Gastroesophageal sphincter (tissue), 3 donors: ENCODE measurements around the gene RANBP17.

Experiments used
- CTCF ChIP-seq, 4 experiments: fragments of 200-600 bp in 2 of 4; fragments of 450-650 bp in 2 of 4; sonication (generic) in 1 of 4; IDR thresholded peaks; one replicate each; pipeline ENCODE4 v1.5.1; 2017 to 2019; ENCODE audit warnings: antibody characterized with exemption in 4 of 4, mild to moderate bottlenecking in 2 of 4, moderate library complexity in 2 of 4
- EP300 ChIP-seq: sonication (generic); formaldehyde crosslinking; IDR thresholded peaks from one replicate; pipeline ENCODE4 v1.6.1; 2017; ENCODE audit warnings: antibody characterized with exemption, mild to moderate bottlenecking

GRCh38 chr5:171121638-171122037 is 259.8 kb downstream of the RANBP17 start:
- TF ChIP-seq CTCF (IDR thresholded peaks at IDR 0.05) (no peak), EP300 (no peak)
